ENCODE results near the gene TNFRSF25. TPM values are rescaled to one million over a fixed set of nuclear protein-coding genes. Genes with fewer than 3 reads are reported as not detected.

Gene TNFRSF25
- total RNA-seq, 1 donor from 2014 or later = 27.9 TPM

DNA sequence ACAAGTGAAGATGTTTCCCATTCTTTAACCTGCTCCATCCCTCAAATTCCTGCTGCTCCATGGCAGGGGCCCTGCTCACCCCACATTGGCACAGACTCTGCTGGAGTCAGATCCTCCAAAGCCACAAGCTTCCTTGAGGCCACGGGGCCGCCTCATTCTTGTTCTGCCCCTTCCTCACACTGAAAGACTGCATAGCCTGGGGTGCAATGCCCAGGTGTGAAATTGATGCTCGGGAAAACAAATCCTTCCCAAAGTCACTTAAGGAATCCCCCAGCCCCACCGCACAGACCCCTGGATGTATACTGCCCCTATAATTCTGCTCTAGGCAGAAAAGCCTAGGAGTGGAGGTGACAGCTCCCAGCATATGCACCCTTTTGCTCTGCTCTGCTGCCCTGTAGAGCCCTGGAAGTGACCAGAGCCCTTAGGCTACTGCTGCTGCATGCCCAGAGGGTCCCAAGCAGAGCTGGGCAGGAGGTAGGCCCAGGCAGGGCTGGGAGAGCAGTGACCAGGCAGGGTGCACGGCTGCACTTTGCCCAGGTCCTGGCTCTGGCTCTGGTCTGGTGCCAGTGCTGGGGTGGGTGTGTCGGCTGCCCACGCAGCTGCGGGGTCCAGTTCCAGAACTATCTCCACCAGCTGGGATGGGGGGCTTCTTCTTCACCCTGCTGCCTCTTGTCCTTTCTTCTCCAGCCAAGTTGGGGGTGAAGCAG is 47.9 kb downstream of the TNFRSF25 start:
- no peaks in the 10 kb centered on the region for H3K9me3 Mint-ChIP-seq (ENCODE audit: unreplicated experiment)
- H3K36me3 Mint-ChIP-seq (ENCODE audit: unreplicated experiment) = no peaks in the 10 kb centered on the region
- TF ChIP-seq, protein P1, sequence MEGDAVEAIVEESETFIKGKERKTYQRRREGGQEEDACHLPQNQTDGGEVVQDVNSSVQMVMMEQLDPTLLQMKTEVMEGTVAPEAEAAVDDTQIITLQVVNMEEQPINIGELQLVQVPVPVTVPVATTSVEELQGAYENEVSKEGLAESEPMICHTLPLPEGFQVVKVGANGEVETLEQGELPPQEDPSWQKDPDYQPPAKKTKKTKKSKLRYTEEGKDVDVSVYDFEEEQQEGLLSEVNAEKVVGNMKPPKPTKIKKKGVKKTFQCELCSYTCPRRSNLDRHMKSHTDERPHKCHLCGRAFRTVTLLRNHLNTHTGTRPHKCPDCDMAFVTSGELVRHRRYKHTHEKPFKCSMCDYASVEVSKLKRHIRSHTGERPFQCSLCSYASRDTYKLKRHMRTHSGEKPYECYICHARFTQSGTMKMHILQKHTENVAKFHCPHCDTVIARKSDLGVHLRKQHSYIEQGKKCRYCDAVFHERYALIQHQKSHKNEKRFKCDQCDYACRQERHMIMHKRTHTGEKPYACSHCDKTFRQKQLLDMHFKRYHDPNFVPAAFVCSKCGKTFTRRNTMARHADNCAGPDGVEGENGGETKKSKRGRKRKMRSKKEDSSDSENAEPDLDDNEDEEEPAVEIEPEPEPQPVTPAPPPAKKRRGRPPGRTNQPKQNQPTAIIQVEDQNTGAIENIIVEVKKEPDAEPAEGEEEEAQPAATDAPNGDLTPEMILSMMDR (IDR thresholded peaks at IDR 0.05) = no peak
- H3K4me3 Mint-ChIP-seq (ENCODE audit: unreplicated experiment) = no peak overlapping the region
- H3K27ac Mint-ChIP-seq (ENCODE audit: unreplicated experiment) = no peak overlapping the region
- DNase-seq (ENCODE audit: extremely low spot score, unreplicated experiment) = no peak
- H3K27me3 Mint-ChIP-seq (ENCODE audit: unreplicated experiment) = peaks cover 62% of the 10 kb centered on the region
- peaks cover 21% of the 10 kb centered on the region for H3K4me1 Mint-ChIP-seq (ENCODE audit: unreplicated experiment)

DNA sequence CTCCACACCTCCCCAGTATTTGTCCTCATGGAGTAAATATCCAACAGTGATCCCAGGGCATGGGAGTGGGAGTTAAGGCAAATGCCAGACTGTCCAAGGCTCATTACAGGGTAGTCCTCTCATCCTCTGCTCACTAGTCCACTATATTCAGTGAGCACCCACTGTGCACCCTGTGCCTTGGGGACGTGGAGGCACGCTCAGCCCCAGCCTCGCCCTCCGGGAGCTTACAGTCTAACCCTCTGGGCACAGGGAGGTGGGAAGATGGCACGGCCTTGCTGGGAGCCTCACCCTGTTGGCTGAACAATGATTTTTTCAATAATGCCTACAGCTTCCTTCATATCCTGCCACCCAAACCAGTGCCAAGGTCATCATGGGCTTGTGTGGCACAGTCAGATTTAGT is 49.1 kb downstream of the TNFRSF25 start:
- Mint-ChIP-seq H3K27me3 (ENCODE audit: unreplicated experiment) (peaks cover 61% of the 10 kb centered on the region), H3K9me3 (ENCODE audit: unreplicated experiment) (no peaks in the 10 kb centered on the region), H3K36me3 (ENCODE audit: unreplicated experiment) (no peaks in the 10 kb centered on the region), H3K4me3 (ENCODE audit: unreplicated experiment) (no peak overlapping the region), H3K27ac (ENCODE audit: unreplicated experiment) (no peak overlapping the region), H3K4me1 (ENCODE audit: unreplicated experiment) (peaks cover 21% of the 10 kb centered on the region)
- TF ChIP-seq, protein P1 (IDR thresholded peaks at IDR 0.05) = no peak
- DNase-seq (ENCODE audit: extremely low spot score, unreplicated experiment) = no peak

DNA sequence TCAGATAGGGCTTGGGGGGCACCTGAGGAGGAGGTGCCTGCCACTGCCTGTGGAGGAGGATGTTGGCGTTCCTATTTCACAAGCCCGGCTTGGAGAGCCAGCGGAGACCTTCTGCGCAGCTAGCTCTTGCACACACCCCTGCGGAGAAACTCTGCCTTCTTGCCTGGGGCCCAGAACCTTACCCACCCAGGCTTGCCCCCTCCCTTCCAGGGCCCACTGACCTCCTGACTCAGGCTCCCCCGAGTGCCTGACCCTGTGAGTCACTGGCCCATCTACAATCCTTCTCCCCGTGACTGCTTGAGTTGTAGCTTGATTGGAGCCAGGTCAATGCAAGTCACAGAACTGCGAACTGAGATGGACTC is 49.7 kb downstream of the TNFRSF25 start:
- Mint-ChIP-seq H3K4me3 (ENCODE audit: unreplicated experiment) (no peak overlapping the region), H3K36me3 (ENCODE audit: unreplicated experiment) (no peaks in the 10 kb centered on the region), H3K4me1 (ENCODE audit: unreplicated experiment) (peaks cover 21% of the 10 kb centered on the region), H3K27me3 (ENCODE audit: unreplicated experiment) (peaks cover 60% of the 10 kb centered on the region), H3K27ac (ENCODE audit: unreplicated experiment) (no peak overlapping the region), H3K9me3 (ENCODE audit: unreplicated experiment) (no peaks in the 10 kb centered on the region)
- no peak for DNase-seq (ENCODE audit: extremely low spot score, unreplicated experiment)
- TF ChIP-seq, protein P1 (IDR thresholded peaks at IDR 0.05) = no peak

DNA sequence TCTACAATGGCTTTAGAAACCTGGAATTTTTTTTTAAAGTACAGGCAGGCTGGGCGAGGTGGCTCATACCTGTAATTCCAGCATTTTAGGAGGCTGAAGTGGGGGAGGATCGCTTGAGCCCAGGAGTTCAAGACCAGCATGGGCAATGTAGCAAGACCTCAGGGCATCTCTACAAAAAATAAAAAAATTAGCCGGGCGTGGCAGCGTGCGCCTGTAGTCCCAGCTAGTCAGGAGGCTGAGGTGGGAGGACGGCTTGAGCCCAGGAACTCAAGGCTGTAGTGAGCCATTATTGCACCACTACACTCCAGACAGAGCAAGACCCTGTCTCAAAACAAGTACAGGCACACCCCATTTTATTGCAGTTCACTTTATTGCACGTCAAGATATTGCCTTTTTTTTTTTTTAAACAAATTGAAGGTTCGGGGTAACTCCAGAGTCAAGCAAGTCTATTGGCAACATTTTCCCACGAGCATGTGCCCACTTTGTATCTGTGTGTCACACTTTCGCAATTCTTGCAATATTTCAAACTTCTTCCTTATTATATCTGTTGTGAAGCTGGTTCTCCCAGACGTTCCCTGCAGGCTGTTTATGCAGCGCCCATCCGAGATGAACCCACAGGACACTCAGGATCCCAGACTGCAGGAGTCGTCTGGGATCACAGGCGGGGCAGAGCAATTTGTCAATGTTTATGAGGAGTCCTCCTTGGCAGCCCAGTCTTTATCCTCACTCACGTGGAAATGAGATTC is 50.9 kb downstream of the TNFRSF25 start:
- H3K4me1 Mint-ChIP-seq (ENCODE audit: unreplicated experiment) = peaks cover 17% of the 10 kb centered on the region
- peaks cover 62% of the 10 kb centered on the region for H3K27me3 Mint-ChIP-seq (ENCODE audit: unreplicated experiment)
- TF ChIP-seq, protein P1 (IDR thresholded peaks at IDR 0.05) = no peak
- H3K27ac Mint-ChIP-seq (ENCODE audit: unreplicated experiment) = no peak overlapping the region
- H3K9me3 Mint-ChIP-seq (ENCODE audit: unreplicated experiment) = no peaks in the 10 kb centered on the region
- no peak overlapping the region for H3K4me3 Mint-ChIP-seq (ENCODE audit: unreplicated experiment)
- no peak for DNase-seq (ENCODE audit: extremely low spot score, unreplicated experiment)
- no peaks in the 10 kb centered on the region for H3K36me3 Mint-ChIP-seq (ENCODE audit: unreplicated experiment)

DNA sequence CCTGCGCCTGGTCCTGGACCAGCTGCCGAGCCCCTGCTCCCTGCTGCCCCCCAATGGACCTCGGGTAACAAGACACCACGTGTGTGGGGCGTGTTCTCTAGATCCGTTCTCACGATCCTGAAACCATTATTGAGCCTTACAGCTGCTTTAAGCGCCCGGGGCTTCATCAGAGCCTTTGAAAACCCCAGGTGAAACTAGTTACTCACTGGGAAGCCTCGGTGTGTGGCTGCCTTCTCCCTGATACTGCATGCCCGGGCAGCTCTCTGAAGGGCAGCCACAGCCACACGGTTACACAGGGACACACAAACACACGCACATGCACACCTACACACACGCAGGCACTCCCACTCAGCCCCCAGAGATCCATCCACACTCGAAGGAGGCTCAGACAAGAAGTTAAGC is 51.5 kb downstream of the TNFRSF25 start:
- DNase-seq (ENCODE audit: extremely low spot score, unreplicated experiment) = no peak
- no peak overlapping the region for H3K27ac Mint-ChIP-seq (ENCODE audit: unreplicated experiment)
- H3K4me3 Mint-ChIP-seq (ENCODE audit: unreplicated experiment) = peak overlapping the region; percentile 17
- H3K36me3 Mint-ChIP-seq (ENCODE audit: unreplicated experiment) = no peaks in the 10 kb centered on the region
- peaks cover 16% of the 10 kb centered on the region for H3K4me1 Mint-ChIP-seq (ENCODE audit: unreplicated experiment)
- TF ChIP-seq, protein P1 (IDR thresholded peaks at IDR 0.05) = peak; percentile 54
- H3K9me3 Mint-ChIP-seq (ENCODE audit: unreplicated experiment) = no peaks in the 10 kb centered on the region
- peaks cover 62% of the 10 kb centered on the region for H3K27me3 Mint-ChIP-seq (ENCODE audit: unreplicated experiment)
